K562 (cell line): ENCODE data around the gene PAN2. TPM values are rescaled to one million over a fixed set of nuclear protein-coding genes. Genes with fewer than 3 reads are reported as not detected.

ENCODE experiments used
- CREB1 ChIP-seq, 2 experiments: sonication (generic) in 1 of 2; formaldehyde crosslinking in 1 of 2; IDR thresholded peaks; 2 replicates each; pipeline versions ENCODE4 v1.6.1 to v1.8.0; 2012 to 2022; ENCODE audit warnings: inconsistent platforms in 1 of 2, mild to moderate bottlenecking in 1 of 2, missing genetic modification reagents in 1 of 2, moderate library complexity in 1 of 2
- NCOA2 ChIP-seq, 2 experiments: fragments of 450-650 bp; IDR thresholded peaks; 2 replicates each; pipeline ENCODE4 v1.6.1; 2018; ENCODE audit warnings: mild to moderate bottlenecking in 2 of 2, moderate library complexity in 1 of 2; ENCODE audit not compliant: partially characterized antibody in 2 of 2
- NR1H2 ChIP-seq: sonication (generic); formaldehyde crosslinking; IDR thresholded peaks from 2 replicates; pipeline ENCODE4 v1.4.0; 2020; ENCODE audit warnings: mild to moderate bottlenecking, missing genetic modification reagents
- RFX7 ChIP-seq: fragments of 250-450 bp; sonication (Bioruptor Pico); IDR thresholded peaks from 2 replicates; pipeline ENCODE4 v1.5.1; 2021; ENCODE audit warnings: mild to moderate bottlenecking
- XRCC4 ChIP-seq: IDR thresholded peaks from one replicate; pipeline ENCODE4 v1.6.1; 2011; ENCODE audit not compliant: insufficient read depth, insufficient read length; ENCODE audit errors: extremely low read depth
- ZNF124 ChIP-seq: sonication (generic); formaldehyde crosslinking; IDR thresholded peaks from 2 replicates; pipeline ENCODE4 v1.8.1; 2022; ENCODE audit warnings: missing genetic modification reagents
- ZNF134 ChIP-seq: fragments of 250-450 bp; sonication (Bioruptor Pico); conservative IDR thresholded peaks from 2 replicates; pipeline ENCODE4 v1.4.0; 2020
- ZNF436 ChIP-seq: fragments of 250-450, 450-650 bp; sonication (Bioruptor Pico); formaldehyde crosslinking; IDR thresholded peaks from 2 replicates; pipeline ENCODE4 v1.7.0; 2020; ENCODE audit warnings: mild to moderate bottlenecking
- polyA plus RNA-seq, 8 experiments: library from polyadenylated mRNA; depleted of rRNA in 4 of 8; stranded (reverse) in 5 of 8; unstranded in 3 of 8; fragments of >200 nt; fragmentation: Nextera tagmentation in 2 of 8; fragmentation: Illumina TruSeq in 1 of 8; extraction: Ambion mirVana in 2 of 8; extraction: Trizol in 1 of 8; gene quantifications; 2 replicates each; pipeline versions ENCODE4 v1.2.1 to v1.2.3, GENCODE V29; 2011 to 2014; ENCODE audit warnings: inconsistent platforms in 1 of 8, missing spikeins in 1 of 8
- total RNA-seq, 7 experiments: library from RNA; depleted of rRNA in 6 of 7; stranded (reverse); fragments of >200 nt in 6 of 7; fragmentation: Illumina TruSeq in 2 of 7; extraction: Trizol in 2 of 7; gene quantifications; 2 replicates each; pipeline versions ENCODE4 v1.2.1 to v1.2.3, GENCODE V29; 2011 to 2021; ENCODE audit warnings: low replicate concordance in 1 of 7
- TF ChIP-seq, protein P1 (sequence below): fragments of 450-650 bp; IDR thresholded peaks from 2 replicates; pipeline ENCODE4 v1.6.1; 2014; ENCODE audit warnings: low read depth, mild to moderate bottlenecking, moderate library complexity, borderline replicate concordance
- TF ChIP-seq, protein P2 (sequence below): fragments of 250-450 bp; sonication (Bioruptor Pico); IDR thresholded peaks from 2 replicates; pipeline ENCODE4 v1.5.0; 2020; ENCODE audit warnings: mild to moderate bottlenecking, borderline replicate concordance
- TF ChIP-seq, protein P3 (sequence below): fragments of 450-650 bp; conservative IDR thresholded peaks from 2 replicates; pipeline ENCODE4 v1.6.1; 2016; ENCODE audit warnings: missing genetic modification characterization, low read depth, mild to moderate bottlenecking, missing compliant biosample characterization, moderate library complexity
- TF ChIP-seq, protein P4 (sequence below): IDR thresholded peaks from 2 replicates; pipeline ENCODE4 v1.6.1; 2011; ENCODE audit not compliant: insufficient read length; ENCODE audit errors: extremely low read depth

PAN2 gene
- total and polyA plus RNA-seq, 9 of the 15 experiments (the other 6 are each of a cell fraction or from before 2014, with no cell fraction given) = 15.0 to 66.1 (median 25.9) TPM

DNA sequence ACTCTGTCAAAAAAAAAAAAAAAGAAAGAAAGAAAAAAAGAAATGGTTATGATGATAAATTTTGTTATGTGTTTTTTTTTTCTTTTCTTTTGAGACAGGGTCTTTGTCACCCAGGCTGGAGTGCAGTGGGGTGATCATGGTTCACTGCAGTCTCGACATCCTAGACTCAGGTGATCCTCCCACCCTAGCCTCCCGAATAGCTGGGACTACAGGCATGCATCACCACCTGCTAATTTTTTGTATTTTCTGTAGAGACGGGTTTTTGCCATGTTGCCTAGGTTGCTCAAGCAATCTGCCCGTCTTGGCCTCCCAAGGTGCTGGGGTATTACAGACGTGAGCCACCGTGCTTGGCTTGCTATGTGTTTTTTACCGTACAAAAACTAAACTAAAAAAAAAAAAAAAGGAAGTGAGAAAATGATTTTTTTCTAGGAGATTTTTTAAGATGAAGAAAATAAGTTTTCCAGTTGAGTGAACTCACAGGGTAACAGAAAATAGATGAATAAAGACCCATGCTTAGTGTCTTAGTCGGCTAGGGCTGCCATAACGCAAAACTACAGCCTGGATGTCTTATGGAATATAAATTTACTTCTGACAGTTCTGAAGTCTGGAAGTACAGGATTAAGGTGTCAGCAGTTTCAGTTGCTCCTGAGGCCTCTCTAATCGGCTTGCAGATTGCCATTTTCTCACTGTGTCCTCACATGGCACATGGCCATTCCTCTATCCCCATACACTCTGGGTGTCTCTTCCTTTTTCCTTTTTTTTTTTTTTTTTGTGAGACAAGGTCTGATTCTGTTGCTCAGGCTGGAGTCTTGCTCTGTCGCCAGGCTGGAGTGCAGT lies 42.0 kb upstream of the PAN2 start (continued):
- TF ChIP-seq NR1H2 (CRISPR knock-in tag) (no peak), ZNF134 (CRISPR knock-in tag) (no peak), RFX7 (CRISPR knock-in tag) (no peak), ZNF436 (no peak), ZNF124 (CRISPR knock-in tag) (no peak), XRCC4 (no peak), NCOA2 (IDR thresholded peaks at IDR 0.05; ENCODE audit: partially characterized antibody in 2 of 2) (no peak), CREB1 (IDR thresholded peaks at IDR 0.05) (no peak), CREB1 (CRISPR knock-in tag; IDR thresholded peaks at IDR 0.05) (no peak)
- TF ChIP-seq, protein P1, sequence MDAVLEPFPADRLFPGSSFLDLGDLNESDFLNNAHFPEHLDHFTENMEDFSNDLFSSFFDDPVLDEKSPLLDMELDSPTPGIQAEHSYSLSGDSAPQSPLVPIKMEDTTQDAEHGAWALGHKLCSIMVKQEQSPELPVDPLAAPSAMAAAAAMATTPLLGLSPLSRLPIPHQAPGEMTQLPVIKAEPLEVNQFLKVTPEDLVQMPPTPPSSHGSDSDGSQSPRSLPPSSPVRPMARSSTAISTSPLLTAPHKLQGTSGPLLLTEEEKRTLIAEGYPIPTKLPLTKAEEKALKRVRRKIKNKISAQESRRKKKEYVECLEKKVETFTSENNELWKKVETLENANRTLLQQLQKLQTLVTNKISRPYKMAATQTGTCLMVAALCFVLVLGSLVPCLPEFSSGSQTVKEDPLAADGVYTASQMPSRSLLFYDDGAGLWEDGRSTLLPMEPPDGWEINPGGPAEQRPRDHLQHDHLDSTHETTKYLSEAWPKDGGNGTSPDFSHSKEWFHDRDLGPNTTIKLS = no peak
- TF ChIP-seq, protein P2, sequence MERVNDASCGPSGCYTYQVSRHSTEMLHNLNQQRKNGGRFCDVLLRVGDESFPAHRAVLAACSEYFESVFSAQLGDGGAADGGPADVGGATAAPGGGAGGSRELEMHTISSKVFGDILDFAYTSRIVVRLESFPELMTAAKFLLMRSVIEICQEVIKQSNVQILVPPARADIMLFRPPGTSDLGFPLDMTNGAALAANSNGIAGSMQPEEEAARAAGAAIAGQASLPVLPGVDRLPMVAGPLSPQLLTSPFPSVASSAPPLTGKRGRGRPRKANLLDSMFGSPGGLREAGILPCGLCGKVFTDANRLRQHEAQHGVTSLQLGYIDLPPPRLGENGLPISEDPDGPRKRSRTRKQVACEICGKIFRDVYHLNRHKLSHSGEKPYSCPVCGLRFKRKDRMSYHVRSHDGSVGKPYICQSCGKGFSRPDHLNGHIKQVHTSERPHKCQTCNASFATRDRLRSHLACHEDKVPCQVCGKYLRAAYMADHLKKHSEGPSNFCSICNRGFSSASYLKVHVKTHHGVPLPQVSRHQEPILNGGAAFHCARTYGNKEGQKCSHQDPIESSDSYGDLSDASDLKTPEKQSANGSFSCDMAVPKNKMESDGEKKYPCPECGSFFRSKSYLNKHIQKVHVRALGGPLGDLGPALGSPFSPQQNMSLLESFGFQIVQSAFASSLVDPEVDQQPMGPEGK (CRISPR knock-in tag) = no peak
- TF ChIP-seq, protein P3, sequence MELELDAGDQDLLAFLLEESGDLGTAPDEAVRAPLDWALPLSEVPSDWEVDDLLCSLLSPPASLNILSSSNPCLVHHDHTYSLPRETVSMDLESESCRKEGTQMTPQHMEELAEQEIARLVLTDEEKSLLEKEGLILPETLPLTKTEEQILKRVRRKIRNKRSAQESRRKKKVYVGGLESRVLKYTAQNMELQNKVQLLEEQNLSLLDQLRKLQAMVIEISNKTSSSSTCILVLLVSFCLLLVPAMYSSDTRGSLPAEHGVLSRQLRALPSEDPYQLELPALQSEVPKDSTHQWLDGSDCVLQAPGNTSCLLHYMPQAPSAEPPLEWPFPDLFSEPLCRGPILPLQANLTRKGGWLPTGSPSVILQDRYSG (tag) = no peak
- TF ChIP-seq, protein P4, sequence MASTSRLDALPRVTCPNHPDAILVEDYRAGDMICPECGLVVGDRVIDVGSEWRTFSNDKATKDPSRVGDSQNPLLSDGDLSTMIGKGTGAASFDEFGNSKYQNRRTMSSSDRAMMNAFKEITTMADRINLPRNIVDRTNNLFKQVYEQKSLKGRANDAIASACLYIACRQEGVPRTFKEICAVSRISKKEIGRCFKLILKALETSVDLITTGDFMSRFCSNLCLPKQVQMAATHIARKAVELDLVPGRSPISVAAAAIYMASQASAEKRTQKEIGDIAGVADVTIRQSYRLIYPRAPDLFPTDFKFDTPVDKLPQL = no peak
